OCI-LY1 (cell line): ENCODE measurements around the gene RPL21.
"Not testable (repeated sequence)": the region's sequence is repeated elsewhere in the genome, so short reads cannot be mapped to it uniquely, and the experiment has no call there.

Source experiments
- H2AFZ ChIP-seq: fragments of 200-600 bp; sonication (generic), shearing (Covaris generic); 2 replicates; pipeline ENCODE4 v1.6.0; 2014; ENCODE audit warnings: antibody characterized with exemption, mild to moderate bottlenecking, low read length
- H3F3A ChIP-seq: fragments of 200-600 bp; sonication (generic), shearing (Covaris generic); 2 replicates; pipeline ENCODE4 v1.6.0; 2014; ENCODE audit warnings: mild to moderate bottlenecking, antibody characterized with exemption, low read length, moderate library complexity; ENCODE audit not compliant: insufficient read depth
- H3K27ac ChIP-seq: fragments of 200-600 bp; sonication (generic); 2 replicates; pipeline ENCODE4 v1.5.1; 2014; ENCODE audit warnings: low read length, mixed run types, mild to moderate bottlenecking, low read depth; ENCODE audit not compliant: poor library complexity, severe bottlenecking
- H3K27me3 ChIP-seq: fragments of 200-600 bp; sonication (generic); 2 replicates; pipeline ENCODE4 v1.6.0; 2014; ENCODE audit warnings: antibody characterized with exemption, mild to moderate bottlenecking, low read length, moderate library complexity; ENCODE audit not compliant: insufficient read depth
- H3K36me3 ChIP-seq: fragments of 200-600 bp; sonication (generic); 2 replicates; pipeline ENCODE4 v1.6.1; 2014; ENCODE audit warnings: mild to moderate bottlenecking, antibody characterized with exemption, low read length, moderate library complexity, mixed read lengths; ENCODE audit not compliant: insufficient read depth
- H3K4me1 ChIP-seq: fragments of 200-600 bp; sonication (generic); 2 replicates; pipeline ENCODE4 v1.5.1; 2014; ENCODE audit warnings: mild to moderate bottlenecking, low read length, moderate library complexity; ENCODE audit not compliant: insufficient read depth, severe bottlenecking
- H3K4me2 ChIP-seq: fragments of 200-600 bp; sonication (generic), shearing (Covaris generic); 2 replicates; pipeline ENCODE4 v1.6.1; 2014; ENCODE audit warnings: low read length
- H3K4me3 ChIP-seq: fragments of 200-600 bp; sonication (generic); 2 replicates; pipeline ENCODE4 v1.5.1; 2014; ENCODE audit warnings: low read length, low read depth, mild to moderate bottlenecking, mixed read lengths; ENCODE audit not compliant: poor library complexity, severe bottlenecking
- H3K79me2 ChIP-seq: fragments of 200-600 bp; shearing (Covaris generic); 2 replicates; pipeline ENCODE4 v1.6.1; 2016; ENCODE audit warnings: mixed run types, low read length, mixed read lengths; ENCODE audit not compliant: insufficient read depth
- H3K9ac ChIP-seq: fragments of 200-600 bp; sonication (generic), shearing (Covaris generic); 2 replicates; pipeline ENCODE4 v1.6.1; 2014; ENCODE audit warnings: mild to moderate bottlenecking, low read length, mixed read lengths
- H3K9me2 ChIP-seq: fragments of 200-600 bp; sonication (generic), shearing (Covaris generic); 2 replicates; pipeline ENCODE4 v1.6.1; 2014; ENCODE audit warnings: low read depth, mild to moderate bottlenecking, low read length, mixed read lengths
- H3K9me3 ChIP-seq: fragments of 200-600 bp; shearing (Covaris generic); 2 replicates; pipeline ENCODE4 v1.6.1; 2014; ENCODE audit warnings: low read length, mixed read lengths
- H4K20me1 ChIP-seq: fragments of 200-600 bp; sonication (generic), shearing (Covaris generic); 2 replicates; pipeline ENCODE4 v1.6.0; 2016; ENCODE audit warnings: mild to moderate bottlenecking, low read length; ENCODE audit not compliant: insufficient read depth
- CTCF ChIP-seq: fragments of 200-600 bp; sonication (generic), shearing (Covaris generic); IDR thresholded peaks from 2 replicates; pipeline ENCODE4 v1.5.1; 2017; ENCODE audit warnings: mild to moderate bottlenecking, antibody characterized with exemption, low read length, moderate library complexity, mixed read lengths
- EZH2 ChIP-seq: fragments of 200-600 bp; sonication (generic), shearing (Covaris generic); IDR thresholded peaks from 2 replicates; pipeline ENCODE4 v1.8.0; 2017; ENCODE audit warnings: borderline replicate concordance, mixed run types, mild to moderate bottlenecking, antibody characterized with exemption, low read length, moderate library complexity, mixed read lengths

RPL21 gene

GRCh38 chr13:27211771-27212364 lies 39.5 kb upstream of the RPL21 start:
- H3K27me3 ChIP-seq = no peaks in the 10 kb centered on the region
- H3K27ac ChIP-seq = no peak overlapping the region
- no peaks in the 10 kb centered on the region for H3K9me2 ChIP-seq
- no peak overlapping the region for H3K9ac ChIP-seq
- H4K20me1 ChIP-seq = no peaks in the 10 kb centered on the region
- no peaks in the 10 kb centered on the region for H3K36me3 ChIP-seq
- H2AFZ ChIP-seq = no peak overlapping the region
- TF ChIP-seq EZH2 (no peak), CTCF (no peak)
- no peak overlapping the region for H3K4me3 ChIP-seq
- no peaks in the 10 kb centered on the region for H3K9me3 ChIP-seq
- no peak overlapping the region for H3K4me2 ChIP-seq
- H3K79me2 ChIP-seq = no peaks in the 10 kb centered on the region
- no peaks in the 10 kb centered on the region for H3K4me1 ChIP-seq
- H3F3A ChIP-seq = no peaks in the 10 kb centered on the region

- not testable (repeated sequence) for H3K27ac ChIP-seq, H2AFZ ChIP-seq, H3F3A ChIP-seq, H3K4me2 ChIP-seq, H3K9me3 ChIP-seq, H3K9me2 ChIP-seq, H3K9ac ChIP-seq, H3K79me2 ChIP-seq, H3K4me3 ChIP-seq, H3K4me1 ChIP-seq, H4K20me1 ChIP-seq, H3K27me3 ChIP-seq, H3K36me3 ChIP-seq
Measured at GRCh38 chr13:27213386-27213785, 38.0 kb upstream of the RPL21 start.

GRCh38 chr13:27217791-27218190 lies 33.6 kb upstream of the RPL21 start:
- H3K4me2 ChIP-seq, H3K4me1 ChIP-seq, H3F3A ChIP-seq, H3K27ac ChIP-seq, H3K4me3 ChIP-seq, H2AFZ ChIP-seq, H3K9me3 ChIP-seq, H4K20me1 ChIP-seq, H3K79me2 ChIP-seq, H3K36me3 ChIP-seq, H3K9me2 ChIP-seq, H3K27me3 ChIP-seq, H3K9ac ChIP-seq: not testable (repeated sequence)

GRCh38 chr13:27218861-27219260 lies 32.5 kb upstream of the RPL21 start:
- not testable (repeated sequence) for H3K4me2 ChIP-seq, H3K79me2 ChIP-seq, H3F3A ChIP-seq, H2AFZ ChIP-seq, H4K20me1 ChIP-seq, H3K9me3 ChIP-seq, H3K27me3 ChIP-seq, H3K9me2 ChIP-seq, H3K4me3 ChIP-seq, H3K36me3 ChIP-seq, H3K4me1 ChIP-seq, H3K9ac ChIP-seq, H3K27ac ChIP-seq

- H3K4me3 ChIP-seq = no peak overlapping the region
- no peaks in the 10 kb centered on the region for H3K4me1 ChIP-seq
- H3K27me3 ChIP-seq = no peaks in the 10 kb centered on the region; the same call in 1 of the 2 replicates
- TF ChIP-seq CTCF (no peak), EZH2 (no peak)
- H3K27ac ChIP-seq = no peak overlapping the region
- no peaks in the 10 kb centered on the region for H3K79me2 ChIP-seq
- H3K9me2 ChIP-seq = no peaks in the 10 kb centered on the region
- no peaks in the 10 kb centered on the region; the same call in 1 of the 2 replicates for H3K36me3 ChIP-seq
- H4K20me1 ChIP-seq = no peaks in the 10 kb centered on the region
- no peaks in the 10 kb centered on the region for H3K9me3 ChIP-seq
- H2AFZ ChIP-seq = no peak overlapping the region
- no peak overlapping the region for H3K4me2 ChIP-seq
- no peaks in the 10 kb centered on the region for H3F3A ChIP-seq
- no peak overlapping the region for H3K9ac ChIP-seq
Measured at GRCh38 chr13:27219611-27220010, 31.7 kb upstream of the RPL21 start.

GRCh38 chr13:27222100-27222499 lies 29.3 kb upstream of the RPL21 start:
- H3K4me3 ChIP-seq, H3K4me2 ChIP-seq: not testable (repeated sequence)

More at GRCh38 chr13:27222100-27222499, 29.3 kb upstream of the RPL21 start:
- H3K4me1 ChIP-seq, H2AFZ ChIP-seq, H3K9ac ChIP-seq, H4K20me1 ChIP-seq, H3K9me3 ChIP-seq, H3K27ac ChIP-seq, H3F3A ChIP-seq, H3K27me3 ChIP-seq, H3K79me2 ChIP-seq, H3K36me3 ChIP-seq, H3K9me2 ChIP-seq: not testable (repeated sequence)
